ENCODE results near the gene UBR4. TPM values are rescaled to one million over a fixed set of nuclear protein-coding genes. Genes with fewer than 3 reads are reported as not detected.

The UBR4 gene
- total and polyA plus RNA-seq, 2 of the 8 experiments (the other 6 are each of a cell fraction or from before 2014, with no cell fraction given), result 139 to 152 TPM

DNA sequence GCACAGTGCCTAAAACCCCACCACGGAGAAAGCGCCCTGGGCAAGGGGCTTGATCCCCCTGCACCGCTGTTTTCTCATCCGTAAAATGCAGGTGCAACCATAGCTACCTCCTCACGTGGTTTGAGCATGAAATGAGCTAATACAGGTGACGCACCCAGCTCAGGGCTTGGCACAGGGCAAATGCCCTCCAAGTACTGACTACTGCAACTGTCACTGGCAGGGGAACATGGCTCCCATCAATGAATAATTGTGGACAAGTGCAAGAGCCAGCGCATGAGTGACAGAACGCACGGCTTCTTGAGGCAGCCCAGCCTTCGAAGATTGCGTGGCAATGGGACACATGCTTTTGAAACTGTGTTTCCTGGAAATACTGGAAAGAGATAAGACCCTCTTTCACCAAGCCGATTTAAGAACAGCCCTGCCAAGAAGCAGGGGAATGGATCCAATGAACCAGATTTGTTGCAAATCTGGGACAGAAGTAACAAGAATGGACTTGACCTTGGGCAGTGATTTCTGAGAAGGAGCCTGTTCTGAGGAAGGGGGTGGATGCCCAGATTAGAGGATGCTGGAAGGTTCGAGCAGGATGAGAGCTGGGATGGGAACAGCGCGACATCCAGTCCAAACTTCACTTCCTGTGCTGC, 160.8 kb downstream of the UBR4 start (continued):
- no peak for TF ChIP-seq YY1 (IDR thresholded peaks at IDR 0.05; ENCODE audit: low read depth, low read length)
- TF ChIP-seq HDAC6 (IDR thresholded peaks at IDR 0.05; ENCODE audit: low read depth, low read length), result no peak
- TF ChIP-seq, protein P1, sequence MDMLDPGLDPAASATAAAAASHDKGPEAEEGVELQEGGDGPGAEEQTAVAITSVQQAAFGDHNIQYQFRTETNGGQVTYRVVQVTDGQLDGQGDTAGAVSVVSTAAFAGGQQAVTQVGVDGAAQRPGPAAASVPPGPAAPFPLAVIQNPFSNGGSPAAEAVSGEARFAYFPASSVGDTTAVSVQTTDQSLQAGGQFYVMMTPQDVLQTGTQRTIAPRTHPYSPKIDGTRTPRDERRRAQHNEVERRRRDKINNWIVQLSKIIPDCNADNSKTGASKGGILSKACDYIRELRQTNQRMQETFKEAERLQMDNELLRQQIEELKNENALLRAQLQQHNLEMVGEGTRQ (IDR thresholded peaks at IDR 0.05; ENCODE audit: low read length), result no peak
- TF ChIP-seq POU5F1 (IDR thresholded peaks at IDR 0.05; ENCODE audit: low read depth, low read length), result no peak
- TF ChIP-seq EGR1 (IDR thresholded peaks at IDR 0.05; ENCODE audit: borderline replicate concordance, low read depth, low read length), result no peak
- TF ChIP-seq, protein P2, sequence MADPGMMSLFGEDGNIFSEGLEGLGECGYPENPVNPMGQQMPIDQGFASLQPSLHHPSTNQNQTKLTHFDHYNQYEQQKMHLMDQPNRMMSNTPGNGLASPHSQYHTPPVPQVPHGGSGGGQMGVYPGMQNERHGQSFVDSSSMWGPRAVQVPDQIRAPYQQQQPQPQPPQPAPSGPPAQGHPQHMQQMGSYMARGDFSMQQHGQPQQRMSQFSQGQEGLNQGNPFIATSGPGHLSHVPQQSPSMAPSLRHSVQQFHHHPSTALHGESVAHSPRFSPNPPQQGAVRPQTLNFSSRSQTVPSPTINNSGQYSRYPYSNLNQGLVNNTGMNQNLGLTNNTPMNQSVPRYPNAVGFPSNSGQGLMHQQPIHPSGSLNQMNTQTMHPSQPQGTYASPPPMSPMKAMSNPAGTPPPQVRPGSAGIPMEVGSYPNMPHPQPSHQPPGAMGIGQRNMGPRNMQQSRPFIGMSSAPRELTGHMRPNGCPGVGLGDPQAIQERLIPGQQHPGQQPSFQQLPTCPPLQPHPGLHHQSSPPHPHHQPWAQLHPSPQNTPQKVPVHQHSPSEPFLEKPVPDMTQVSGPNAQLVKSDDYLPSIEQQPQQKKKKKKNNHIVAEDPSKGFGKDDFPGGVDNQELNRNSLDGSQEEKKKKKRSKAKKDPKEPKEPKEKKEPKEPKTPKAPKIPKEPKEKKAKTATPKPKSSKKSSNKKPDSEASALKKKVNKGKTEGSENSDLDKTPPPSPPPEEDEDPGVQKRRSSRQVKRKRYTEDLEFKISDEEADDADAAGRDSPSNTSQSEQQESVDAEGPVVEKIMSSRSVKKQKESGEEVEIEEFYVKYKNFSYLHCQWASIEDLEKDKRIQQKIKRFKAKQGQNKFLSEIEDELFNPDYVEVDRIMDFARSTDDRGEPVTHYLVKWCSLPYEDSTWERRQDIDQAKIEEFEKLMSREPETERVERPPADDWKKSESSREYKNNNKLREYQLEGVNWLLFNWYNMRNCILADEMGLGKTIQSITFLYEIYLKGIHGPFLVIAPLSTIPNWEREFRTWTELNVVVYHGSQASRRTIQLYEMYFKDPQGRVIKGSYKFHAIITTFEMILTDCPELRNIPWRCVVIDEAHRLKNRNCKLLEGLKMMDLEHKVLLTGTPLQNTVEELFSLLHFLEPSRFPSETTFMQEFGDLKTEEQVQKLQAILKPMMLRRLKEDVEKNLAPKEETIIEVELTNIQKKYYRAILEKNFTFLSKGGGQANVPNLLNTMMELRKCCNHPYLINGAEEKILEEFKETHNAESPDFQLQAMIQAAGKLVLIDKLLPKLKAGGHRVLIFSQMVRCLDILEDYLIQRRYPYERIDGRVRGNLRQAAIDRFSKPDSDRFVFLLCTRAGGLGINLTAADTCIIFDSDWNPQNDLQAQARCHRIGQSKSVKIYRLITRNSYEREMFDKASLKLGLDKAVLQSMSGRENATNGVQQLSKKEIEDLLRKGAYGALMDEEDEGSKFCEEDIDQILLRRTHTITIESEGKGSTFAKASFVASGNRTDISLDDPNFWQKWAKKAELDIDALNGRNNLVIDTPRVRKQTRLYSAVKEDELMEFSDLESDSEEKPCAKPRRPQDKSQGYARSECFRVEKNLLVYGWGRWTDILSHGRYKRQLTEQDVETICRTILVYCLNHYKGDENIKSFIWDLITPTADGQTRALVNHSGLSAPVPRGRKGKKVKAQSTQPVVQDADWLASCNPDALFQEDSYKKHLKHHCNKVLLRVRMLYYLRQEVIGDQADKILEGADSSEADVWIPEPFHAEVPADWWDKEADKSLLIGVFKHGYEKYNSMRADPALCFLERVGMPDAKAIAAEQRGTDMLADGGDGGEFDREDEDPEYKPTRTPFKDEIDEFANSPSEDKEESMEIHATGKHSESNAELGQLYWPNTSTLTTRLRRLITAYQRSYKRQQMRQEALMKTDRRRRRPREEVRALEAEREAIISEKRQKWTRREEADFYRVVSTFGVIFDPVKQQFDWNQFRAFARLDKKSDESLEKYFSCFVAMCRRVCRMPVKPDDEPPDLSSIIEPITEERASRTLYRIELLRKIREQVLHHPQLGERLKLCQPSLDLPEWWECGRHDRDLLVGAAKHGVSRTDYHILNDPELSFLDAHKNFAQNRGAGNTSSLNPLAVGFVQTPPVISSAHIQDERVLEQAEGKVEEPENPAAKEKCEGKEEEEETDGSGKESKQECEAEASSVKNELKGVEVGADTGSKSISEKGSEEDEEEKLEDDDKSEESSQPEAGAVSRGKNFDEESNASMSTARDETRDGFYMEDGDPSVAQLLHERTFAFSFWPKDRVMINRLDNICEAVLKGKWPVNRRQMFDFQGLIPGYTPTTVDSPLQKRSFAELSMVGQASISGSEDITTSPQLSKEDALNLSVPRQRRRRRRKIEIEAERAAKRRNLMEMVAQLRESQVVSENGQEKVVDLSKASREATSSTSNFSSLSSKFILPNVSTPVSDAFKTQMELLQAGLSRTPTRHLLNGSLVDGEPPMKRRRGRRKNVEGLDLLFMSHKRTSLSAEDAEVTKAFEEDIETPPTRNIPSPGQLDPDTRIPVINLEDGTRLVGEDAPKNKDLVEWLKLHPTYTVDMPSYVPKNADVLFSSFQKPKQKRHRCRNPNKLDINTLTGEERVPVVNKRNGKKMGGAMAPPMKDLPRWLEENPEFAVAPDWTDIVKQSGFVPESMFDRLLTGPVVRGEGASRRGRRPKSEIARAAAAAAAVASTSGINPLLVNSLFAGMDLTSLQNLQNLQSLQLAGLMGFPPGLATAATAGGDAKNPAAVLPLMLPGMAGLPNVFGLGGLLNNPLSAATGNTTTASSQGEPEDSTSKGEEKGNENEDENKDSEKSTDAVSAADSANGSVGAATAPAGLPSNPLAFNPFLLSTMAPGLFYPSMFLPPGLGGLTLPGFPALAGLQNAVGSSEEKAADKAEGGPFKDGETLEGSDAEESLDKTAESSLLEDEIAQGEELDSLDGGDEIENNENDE (IDR thresholded peaks at IDR 0.05; ENCODE audit: insufficient replicate concordance, low read length), result no peak
